Activated CD4-positive, CD25-positive, alpha-beta regulatory T cell treated with anti-CD3 and anti-CD28 coated beads, Interleukin-2, amount 50 U/mL, for 16 hours (primary cell): ENCODE results near the gene EIF1B.

Experiments
- DNase-seq: peaks from one replicate; pipeline ENCODE4 v3.0.0-alpha.2; 2020; ENCODE audit warnings: low read depth, low spot score

EIF1B gene

GRCh38 chr3:40308725-40309417, 636 bp upstream of the EIF1B start:
- no peak for DNase-seq

- DNase-seq = no peak
These were observed 603 bp downstream of the EIF1B start for GRCh38 chr3:40309925-40310695.

GRCh38 chr3:40310705-40311104, 1.2 kb downstream of the EIF1B start:
- no peak for DNase-seq

GRCh38 chr3:40312661-40313226, 3.2 kb downstream of the EIF1B start:
- no peak for DNase-seq

GRCh38 chr3:40313975-40314860, 4.7 kb downstream of the EIF1B start:
- DNase-seq = no peak

- no peak for DNase-seq
These were observed 7.8 kb downstream of the EIF1B start for GRCh38 chr3:40317061-40317855.

- DNase-seq = no peak
These were observed 12.3 kb downstream of the EIF1B start for GRCh38 chr3:40321818-40322217.

- DNase-seq = no peak
These were observed 14.4 kb downstream of the EIF1B start for GRCh38 chr3:40323946-40324345.

GRCh38 chr3:40324621-40325020, 15.1 kb downstream of the EIF1B start:
- no peak for DNase-seq

GRCh38 chr3:40325465-40325864, 16.0 kb downstream of the EIF1B start:
- DNase-seq = no peak

- no peak for DNase-seq
These were observed 18.9 kb downstream of the EIF1B start for GRCh38 chr3:40328374-40328773.

GRCh38 chr3:40329071-40329470, 19.6 kb downstream of the EIF1B start:
- DNase-seq = no peak

GRCh38 chr3:40332684-40333083, 23.2 kb downstream of the EIF1B start:
- DNase-seq = no peak

GRCh38 chr3:40333416-40333815, 23.9 kb downstream of the EIF1B start:
- no peak for DNase-seq

- DNase-seq = no peak
These were observed 24.3 kb downstream of the EIF1B start for GRCh38 chr3:40333852-40334251.

- no peak for DNase-seq
These were observed 26.6 kb downstream of the EIF1B start for GRCh38 chr3:40336101-40336500.

- no peak for DNase-seq
These were observed 27.1 kb downstream of the EIF1B start for GRCh38 chr3:40336511-40337135.

- no peak for DNase-seq
These were observed 27.9 kb downstream of the EIF1B start for GRCh38 chr3:40337136-40338108.

GRCh38 chr3:40339871-40340270, 30.4 kb downstream of the EIF1B start:
- no peak for DNase-seq
